Neuronal stem cell (in vitro differentiated cells): ENCODE results near the gene UGT1A5.
A peak's percentile ranks its signal among the peaks of the same experiment; 100 is the strongest.

ENCODE experiments used
- DNase-seq: peaks from one replicate; pipeline ENCODE4 v3.0.0-alpha.2; 2013; ENCODE audit warnings: low spot score
- H2AFZ ChIP-seq: one replicate; pipeline ENCODE4 v1.6.1; 2013; ENCODE audit warnings: mild to moderate bottlenecking, low read length, inconsistent platforms
- H2AK5ac ChIP-seq: 2 replicates; pipeline ENCODE4 v1.6.1; 2013; ENCODE audit warnings: low read depth, mild to moderate bottlenecking, inconsistent platforms, low read length, moderate library complexity, mixed read lengths
- H2BK120ac ChIP-seq: 2 replicates; pipeline ENCODE4 v1.6.1; 2013; ENCODE audit warnings: low read depth, mild to moderate bottlenecking, inconsistent platforms, low read length, moderate library complexity, mixed read lengths
- H2BK12ac ChIP-seq: one replicate; pipeline ENCODE4 v1.6.1; 2013; ENCODE audit warnings: low read length, inconsistent platforms
- H2BK15ac ChIP-seq: 2 replicates; pipeline ENCODE4 v1.6.1; 2013; ENCODE audit warnings: mild to moderate bottlenecking, low read length, inconsistent platforms, mixed read lengths
- H2BK5ac ChIP-seq: one replicate; pipeline ENCODE4 v1.6.1; 2013; ENCODE audit warnings: inconsistent platforms, mild to moderate bottlenecking, low read length, moderate library complexity
- H3K14ac ChIP-seq: one replicate; pipeline ENCODE4 v1.6.1; 2013; ENCODE audit warnings: low read length, inconsistent platforms
- H3K18ac ChIP-seq: 2 replicates; pipeline ENCODE4 v1.6.1; 2013; ENCODE audit warnings: low read length, inconsistent platforms
- H3K23ac ChIP-seq: 2 replicates; pipeline ENCODE4 v1.6.1; 2013; ENCODE audit warnings: low read depth, mild to moderate bottlenecking, mixed read lengths, low read length, inconsistent platforms; ENCODE audit not compliant: poor library complexity
- H3K27ac ChIP-seq: replicated peaks from 3 replicates; pipeline ENCODE4 v1.5.1; 2013; ENCODE audit warnings: low read length, inconsistent platforms
- H3K27me3 ChIP-seq, 3 experiments: 2 replicates each; pipeline ENCODE4 v1.6.1; 2013; ENCODE audit warnings: low read length in 3 of 3, mild to moderate bottlenecking in 2 of 3, inconsistent platforms in 1 of 3, low read depth in 1 of 3, mixed read lengths in 1 of 3, moderate library complexity in 1 of 3; ENCODE audit not compliant: control insufficient read depth in 3 of 3, insufficient read depth in 3 of 3
- H3K36me3 ChIP-seq, 2 donors: replicated peaks in 1 of 2; 2 replicates each; pipeline ENCODE4 v1.6.1; 2013; ENCODE audit warnings: low read length in 2 of 2; ENCODE audit not compliant: control insufficient read depth in 2 of 2, insufficient read depth in 2 of 2
- H3K4ac ChIP-seq: 2 replicates; pipeline ENCODE4 v1.6.1; 2013; ENCODE audit warnings: inconsistent platforms, mild to moderate bottlenecking, low read length, moderate library complexity
- H3K4me1 ChIP-seq, 2 donors: 1 replicate in 1 of 2; 2 replicates in 1 of 2; pipeline ENCODE4 v1.6.1; 2013; ENCODE audit warnings: low read length in 2 of 2, low read depth in 1 of 2; ENCODE audit not compliant: control insufficient read depth in 2 of 2, insufficient read depth in 1 of 2
- H3K4me2 ChIP-seq: one replicate; pipeline ENCODE4 v1.6.1; 2013; ENCODE audit warnings: mild to moderate bottlenecking, low read length, inconsistent platforms; ENCODE audit not compliant: insufficient read depth, poor library complexity, severe bottlenecking
- H3K4me3 ChIP-seq, 2 donors: 2 replicates each; pipeline ENCODE4 v1.5.1; 2013; ENCODE audit warnings: low read length in 2 of 2, mild to moderate bottlenecking in 2 of 2, inconsistent platforms in 1 of 2, moderate library complexity in 1 of 2
- H3K79me1 ChIP-seq: one replicate; pipeline ENCODE4 v1.6.1; 2013; ENCODE audit warnings: low read depth, mild to moderate bottlenecking, inconsistent platforms, low read length, moderate library complexity
- H3K9ac ChIP-seq: one replicate; pipeline ENCODE4 v1.6.1; 2013; ENCODE audit warnings: mild to moderate bottlenecking, low read depth, low read length, inconsistent platforms; ENCODE audit not compliant: poor library complexity
- H3K9me3 ChIP-seq, 2 donors: replicated peaks in 1 of 2; 2 replicates each; pipeline versions ENCODE3 to v1.6.1; 2013; ENCODE audit warnings: low read length in 2 of 2, mild to moderate bottlenecking in 2 of 2, inconsistent platforms in 1 of 2, low read depth in 1 of 2, mixed read lengths in 1 of 2, moderate library complexity in 1 of 2; ENCODE audit not compliant: control insufficient read depth in 2 of 2, insufficient read depth in 1 of 2
- H4K8ac ChIP-seq: one replicate; pipeline ENCODE4 v1.6.1; 2013; ENCODE audit warnings: low read depth, mild to moderate bottlenecking, inconsistent platforms, low read length, moderate library complexity
- H4K91ac ChIP-seq: one replicate; pipeline ENCODE4 v1.6.1; 2013; ENCODE audit warnings: low read length, low read depth, mild to moderate bottlenecking, inconsistent platforms; ENCODE audit not compliant: poor library complexity
- WGBS, 2 donors: extraction: QIAGEN DNeasy Blood & Tissue Kit; methylation state at CpG; one replicate each; pipeline ENCODE4 v1.1.7; 2013; ENCODE audit warnings: missing lambda C conversion rate in 2 of 2, mixed read lengths in 1 of 2; ENCODE audit not compliant: insufficient read length in 2 of 2, insufficient replicate concordance in 1 of 2; ENCODE audit errors: extremely low coverage in 2 of 2; 5-methylcytosine and 5-hydroxymethylcytosine counted together

Gene UGT1A5

DNA sequence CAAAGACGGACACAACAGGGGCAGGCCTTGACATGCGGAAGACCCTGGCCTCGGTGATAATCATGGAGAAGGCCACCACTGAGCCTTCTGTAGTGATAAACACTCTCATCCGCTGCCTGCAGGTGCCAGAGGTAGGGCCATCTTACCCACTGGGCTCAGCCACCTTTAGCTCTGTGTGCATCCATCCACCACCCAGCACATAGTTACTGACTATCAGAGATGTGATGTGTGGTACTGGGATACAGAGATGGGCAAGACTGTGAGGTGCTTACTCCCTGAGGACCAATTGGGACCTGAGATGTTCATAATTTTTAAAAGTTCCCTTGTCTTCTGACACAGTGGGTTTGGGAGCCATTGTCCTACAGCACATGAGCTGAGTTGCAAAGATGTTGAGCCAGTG, 67.0 kb downstream of the UGT1A5 start:
- H2AFZ ChIP-seq = no peak overlapping the region
- no peaks in the 10 kb centered on the region for H3K36me3 ChIP-seq
- H3K23ac ChIP-seq = no peak overlapping the region
- no peak overlapping the region for H2BK15ac ChIP-seq
- H3K14ac ChIP-seq = no peak overlapping the region
- no peaks in the 10 kb centered on the region for H3K79me1 ChIP-seq
- H2BK120ac ChIP-seq = no peak overlapping the region
- H3K4me2 ChIP-seq = no peak overlapping the region
- H2BK12ac ChIP-seq = no peak overlapping the region
- H4K91ac ChIP-seq = no peak overlapping the region
- H2BK5ac ChIP-seq = no peak overlapping the region
- peak overlapping the region in 1 of 2 donors; percentile 62 for H3K4me3 ChIP-seq
- peaks cover 0 to 2% (median 0%) of the 10 kb centered on the region in 3 experiments for H3K27me3 ChIP-seq
- H3K4me1 ChIP-seq = no peaks in the 10 kb centered on the region
- H3K18ac ChIP-seq = no peak overlapping the region
- no CpG with 5 or more reads among the region's 4 CpGs for WGBS, 2 donors
- no peak overlapping the region for H3K4ac ChIP-seq
- H3K9ac ChIP-seq = peak overlapping the region; percentile 55
- peaks cover 4 to 6% of the 10 kb centered on the region in 2 donors for H3K9me3 ChIP-seq
- H3K27ac ChIP-seq = no peak overlapping the region
- H4K8ac ChIP-seq = no peak overlapping the region
- no peak overlapping the region for H2AK5ac ChIP-seq
- no peak for DNase-seq

DNA sequence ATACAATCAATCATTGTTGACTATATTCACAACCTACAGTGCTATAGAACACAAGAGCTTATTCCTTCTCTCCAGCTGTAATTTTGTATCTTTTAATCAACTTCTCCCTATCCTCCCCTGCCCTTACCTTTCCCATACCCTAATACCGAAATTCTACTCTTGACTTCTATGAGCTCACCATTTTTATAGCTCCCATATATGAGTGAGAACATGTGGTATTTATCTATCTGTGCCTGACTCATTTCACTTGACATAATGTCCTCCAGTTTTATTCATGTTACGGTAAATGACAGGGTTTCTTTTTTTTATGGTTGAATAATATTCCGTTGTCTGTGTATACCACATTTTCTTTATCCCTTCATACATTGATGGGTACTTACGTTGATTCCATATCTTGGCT, 68.1 kb downstream of the UGT1A5 start:
- Histone ChIP-seq H2BK5ac (no peak overlapping the region), H3K18ac (no peak overlapping the region), H3K36me3 (no peaks in the 10 kb centered on the region), H2BK120ac (no peak overlapping the region), H3K4me3 (no peak overlapping the region), H3K4me1 (no peaks in the 10 kb centered on the region), H2BK15ac (no peak overlapping the region), H3K4ac (no peak overlapping the region), H3K27ac (no peak overlapping the region), H4K91ac (no peak overlapping the region), H3K79me1 (no peaks in the 10 kb centered on the region), H3K14ac (no peak overlapping the region), H2BK12ac (no peak overlapping the region), H2AFZ (no peak overlapping the region), H3K23ac (no peak overlapping the region), H3K9ac (no peak overlapping the region), H3K4me2 (no peak overlapping the region), H2AK5ac (no peak overlapping the region), H4K8ac (no peak overlapping the region), H3K9me3 (peaks cover 4% of the 10 kb centered on the region in 2 donors), H3K27me3 (peaks cover 0 to 2% (median 0%) of the 10 kb centered on the region in 3 experiments)
- 100% methylated on average over 1 of the region's 4 CpGs; no CpG with 5 or more reads in 1 of the 2 donors for WGBS, 2 donors
- no peak for DNase-seq

DNA sequence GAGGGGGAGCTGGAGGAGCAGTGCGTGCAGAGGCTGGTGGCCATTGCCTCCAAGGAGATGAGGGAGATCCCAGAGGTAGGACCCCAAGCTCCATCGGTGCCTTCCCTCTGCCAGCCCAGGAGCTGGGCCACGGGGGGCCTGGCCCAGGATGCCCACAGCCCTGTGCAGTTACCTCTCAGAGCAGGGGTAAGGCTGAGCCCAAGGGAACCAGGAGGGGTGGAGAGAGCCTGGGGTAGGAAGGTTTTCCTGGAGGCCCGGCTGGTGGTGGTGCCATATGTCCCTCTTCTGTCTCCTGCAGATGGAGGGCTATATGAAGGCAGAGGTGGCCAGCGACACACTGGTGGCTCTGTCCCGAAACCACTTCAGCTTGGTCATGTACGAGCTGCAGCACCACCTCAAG, 76.8 kb downstream of the UGT1A5 start:
- Histone ChIP-seq H4K8ac (no peak overlapping the region), H3K27ac (no peak overlapping the region), H3K23ac (no peak overlapping the region), H2BK5ac (no peak overlapping the region), H3K27me3 (peaks cover 0 to 2% (median 0%) of the 10 kb centered on the region in 3 experiments), H3K4me1 (no peaks in the 10 kb centered on the region), H3K14ac (no peak overlapping the region), H2AK5ac (no peak overlapping the region), H3K79me1 (no peaks in the 10 kb centered on the region), H2BK12ac (no peak overlapping the region), H2BK120ac (no peak overlapping the region), H2BK15ac (no peak overlapping the region), H3K4ac (no peak overlapping the region), H3K18ac (no peak overlapping the region), H3K9me3 (peaks cover 0 to 1% of the 10 kb centered on the region in 2 donors), H2AFZ (no peak overlapping the region), H3K4me3 (no peak overlapping the region), H3K9ac (no peak overlapping the region), H3K36me3 (no peaks in the 10 kb centered on the region), H4K91ac (no peak overlapping the region), H3K4me2 (no peak overlapping the region)
- no CpG with 5 or more reads among the region's 7 CpGs for WGBS, 2 donors
- DNase-seq = no peak

DNA sequence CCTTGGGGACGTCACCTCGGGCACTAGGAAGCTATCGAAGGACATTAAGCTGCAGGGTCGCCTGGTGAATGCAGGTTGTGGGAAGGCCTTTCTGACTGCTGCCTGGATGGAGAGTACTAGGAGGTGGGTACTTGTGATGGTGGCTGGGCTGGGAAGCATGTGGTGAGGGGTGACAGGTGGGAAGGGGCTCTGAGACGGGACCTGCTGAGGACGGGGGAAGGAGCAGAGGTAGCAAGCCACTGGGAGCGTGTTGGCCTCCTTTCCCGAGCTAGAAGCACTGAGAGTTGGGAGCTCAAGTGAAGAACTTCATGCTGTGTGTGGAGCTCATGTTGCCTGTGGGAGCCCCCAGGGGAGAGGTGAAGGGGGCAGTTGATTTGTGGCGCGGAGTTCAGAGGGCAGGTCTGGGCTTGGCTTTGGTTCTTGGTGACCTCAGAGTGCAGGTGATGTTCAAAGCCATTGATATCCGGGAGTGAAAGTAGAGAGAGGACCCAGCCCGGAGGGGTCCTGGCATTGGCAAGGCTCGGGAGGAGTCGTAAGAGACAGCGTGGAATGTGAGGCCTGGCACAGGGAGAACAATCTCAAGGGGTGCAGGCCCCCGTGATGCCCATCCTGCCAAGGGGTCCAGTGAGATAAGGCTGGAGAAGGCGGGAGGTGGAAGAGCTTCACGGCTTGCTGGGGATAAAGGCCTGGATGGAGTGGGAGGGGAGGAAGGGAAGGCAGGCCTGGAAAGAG, 78.6 kb downstream of the UGT1A5 start:
- Histone ChIP-seq H3K4me3 (no peak overlapping the region), H3K27me3 (peaks cover 0 to 3% (median 0%) of the 10 kb centered on the region in 3 experiments), H3K4me1 (no peaks in the 10 kb centered on the region), H3K23ac (no peak overlapping the region), H2BK5ac (no peak overlapping the region), H3K79me1 (no peaks in the 10 kb centered on the region), H4K91ac (no peak overlapping the region), H3K4me2 (no peak overlapping the region), H3K36me3 (no peaks in the 10 kb centered on the region), H2AFZ (no peak overlapping the region), H2BK12ac (no peak overlapping the region), H3K14ac (no peak overlapping the region), H3K27ac (no peak overlapping the region), H2BK15ac (peak overlapping the region; percentile 27), H4K8ac (no peak overlapping the region), H3K4ac (no peak overlapping the region), H3K9ac (peak overlapping the region; percentile 3), H3K9me3 (no peaks in the 10 kb centered on the region), H2BK120ac (no peak overlapping the region), H2AK5ac (no peak overlapping the region), H3K18ac (no peak overlapping the region)
- WGBS, 2 donors = no CpG with 5 or more reads among the region's 18 CpGs
- no peak for DNase-seq
